Liver (tissue), 9 donors: ENCODE results near the gene GRIP2. TPM values are rescaled to one million over a fixed set of nuclear protein-coding genes. Genes with fewer than 3 reads are reported as not detected.

Source experiments
- DNase-seq: peaks from one replicate; pipeline ENCODE4 v3.0.0-alpha.2; 2017; ENCODE audit warnings: low spot score
- H3K27ac ChIP-seq, 2 donors: one replicate each; pipeline ENCODE4 v1.7.0; 2013; ENCODE audit warnings: inconsistent platforms in 2 of 2, low read length in 2 of 2, control low read depth in 1 of 2, low read depth in 1 of 2, mild to moderate bottlenecking in 1 of 2
- H3K27me3 ChIP-seq, 4 donors: one replicate each; pipeline versions ENCODE4 v1.6.1 to v1.7.0; 2013; ENCODE audit warnings: low read length in 3 of 4, inconsistent platforms in 1 of 4, mild to moderate bottlenecking in 1 of 4, moderate library complexity in 1 of 4; ENCODE audit not compliant: control insufficient read depth in 4 of 4, insufficient read depth in 4 of 4
- H3K36me3 ChIP-seq, 4 donors: one replicate each; pipeline versions ENCODE4 v1.6.1 to v1.7.0; 2013; ENCODE audit warnings: low read length in 3 of 4, mild to moderate bottlenecking in 3 of 4, low read depth in 1 of 4, moderate library complexity in 1 of 4; ENCODE audit not compliant: control insufficient read depth in 4 of 4, insufficient read depth in 3 of 4
- H3K4me1 ChIP-seq, 4 donors: one replicate each; pipeline versions ENCODE4 v1.6.1 to v1.7.0; 2013; ENCODE audit warnings: low read length in 3 of 4, mild to moderate bottlenecking in 3 of 4, moderate library complexity in 1 of 4; ENCODE audit not compliant: control insufficient read depth in 4 of 4, insufficient read depth in 4 of 4
- H3K4me3 ChIP-seq, 3 donors: one replicate each; pipeline versions ENCODE4 v1.6.1 to v1.7.0; 2013; ENCODE audit warnings: low read length in 3 of 3, control low read depth in 1 of 3, low read depth in 1 of 3, mild to moderate bottlenecking in 1 of 3
- H3K9ac ChIP-seq, 2 donors: one replicate each; pipeline ENCODE4 v1.7.0; 2013; ENCODE audit warnings: low read length in 2 of 2, mild to moderate bottlenecking in 2 of 2, moderate library complexity in 2 of 2, control low read depth in 1 of 2, low read depth in 1 of 2
- H3K9me3 ChIP-seq, 4 donors: one replicate each; pipeline versions ENCODE4 v1.6.1 to v1.7.0; 2013; ENCODE audit warnings: low read length in 3 of 4; ENCODE audit not compliant: control insufficient read depth in 4 of 4
- EGR1 ChIP-seq, 2 donors: IDR thresholded peaks; 2 replicates each; pipeline ENCODE4 v1.6.1; 2016 to 2018; ENCODE audit warnings: antibody characterized with exemption in 2 of 2, low read depth in 2 of 2
- FOXA1 ChIP-seq: IDR thresholded peaks from 2 replicates; pipeline ENCODE4 v1.6.1; 2016; ENCODE audit warnings: antibody characterized with exemption
- FOXA2 ChIP-seq: IDR thresholded peaks from 2 replicates; pipeline ENCODE4 v1.6.1; 2016; ENCODE audit warnings: antibody characterized with exemption
- GABPA ChIP-seq, 2 donors: IDR thresholded peaks in 1 of 2; conservative IDR thresholded peaks in 1 of 2; 2 replicates each; pipeline ENCODE4 v1.6.1; 2016; ENCODE audit warnings: antibody characterized with exemption in 2 of 2, mild to moderate bottlenecking in 1 of 2, moderate library complexity in 1 of 2
- HNF4A ChIP-seq, 2 donors: conservative IDR thresholded peaks; 2 replicates each; pipeline ENCODE4 v1.6.1; 2016; ENCODE audit warnings: antibody characterized with exemption in 2 of 2, mild to moderate bottlenecking in 2 of 2
- HNF4G ChIP-seq: IDR thresholded peaks from 2 replicates; pipeline ENCODE4 v1.6.1; 2016; ENCODE audit warnings: antibody characterized with exemption
- JUND ChIP-seq, 2 donors: IDR thresholded peaks; 2 replicates each; pipeline ENCODE4 v1.6.1; 2016; ENCODE audit warnings: antibody characterized with exemption in 2 of 2
- NR2F2 ChIP-seq: IDR thresholded peaks from 2 replicates; pipeline ENCODE4 v1.6.1; 2016; ENCODE audit warnings: antibody characterized with exemption
- RAD21 ChIP-seq, 2 donors: IDR thresholded peaks; 2 replicates each; pipeline ENCODE4 v1.6.1; 2016; ENCODE audit warnings: antibody characterized with exemption in 2 of 2, mild to moderate bottlenecking in 2 of 2
- RXRA ChIP-seq, 2 donors: IDR thresholded peaks; 2 replicates each; pipeline ENCODE4 v1.6.1; 2017 to 2018; ENCODE audit warnings: antibody characterized with exemption in 2 of 2, mild to moderate bottlenecking in 1 of 2
- SP1 ChIP-seq: IDR thresholded peaks from 2 replicates; pipeline ENCODE4 v1.6.1; 2018; ENCODE audit warnings: antibody characterized with exemption, mild to moderate bottlenecking
- TAF1 ChIP-seq: conservative IDR thresholded peaks from 2 replicates; pipeline ENCODE4 v1.6.1; 2016; ENCODE audit warnings: antibody characterized with exemption, mild to moderate bottlenecking
- YY1 ChIP-seq: IDR thresholded peaks from 2 replicates; pipeline ENCODE4 v1.6.1; 2016; ENCODE audit warnings: antibody characterized with exemption, mild to moderate bottlenecking
- WGBS: extraction: QIAGEN DNeasy Blood & Tissue Kit; methylation state at CpG from one replicate; pipeline ENCODE4 v1.1.7; 2013; 5-methylcytosine and 5-hydroxymethylcytosine counted together
- polyA plus RNA-seq, 2 donors: library from polyadenylated mRNA; stranded (reverse) in 1 of 2; unstranded in 1 of 2; fragments of 200-250 nt in 1 of 2; fragments of >200 nt in 1 of 2; fragmentation: Nextera tagmentation in 1 of 2; extraction: Ambion mirVana in 1 of 2; gene quantifications; one replicate each; pipeline versions ENCODE4 v1.2.1 to v1.2.3, GENCODE V29; 2013 to 2015
- total RNA-seq, 2 donors: library from RNA; depleted of rRNA; stranded (reverse); fragments of >200 nt; gene quantifications; one replicate each; pipeline ENCODE4 v1.2.3, GENCODE V29; 2014
- TF ChIP-seq, protein P1 (sequence below): IDR thresholded peaks from 2 replicates; pipeline ENCODE4 v1.6.1; 2016; ENCODE audit warnings: antibody characterized with exemption, mild to moderate bottlenecking
- TF ChIP-seq, protein P2 (sequence below): fragments of 150-350 bp; IDR thresholded peaks from 2 replicates; pipeline ENCODE4 v1.5.1; 2017; ENCODE audit warnings: improper control_type of control experiment, low read depth, low read length; ENCODE audit not compliant: missing input control
- TF ChIP-seq, protein P3 (sequence below): IDR thresholded peaks from 2 replicates; pipeline ENCODE4 v1.6.1; 2016; ENCODE audit warnings: antibody characterized with exemption
- TF ChIP-seq, protein P4 (sequence below): IDR thresholded peaks from 2 replicates; pipeline ENCODE4 v1.6.1; 2016; ENCODE audit warnings: antibody characterized with exemption
- TF ChIP-seq, protein P5 (sequence below): IDR thresholded peaks from 2 replicates; pipeline ENCODE4 v1.6.1; 2016; ENCODE audit warnings: antibody characterized with exemption
- donor health status: healthy.
- donor health status: healthy.
- donor health status: healthy.
- donor health status: healthy.
- donor health status: healthy.

The GRIP2 gene
- total and polyA plus RNA-seq, 4 donors, result 0.05 to 0.33 (median 0.09) TPM; not detected in 1

DNA sequence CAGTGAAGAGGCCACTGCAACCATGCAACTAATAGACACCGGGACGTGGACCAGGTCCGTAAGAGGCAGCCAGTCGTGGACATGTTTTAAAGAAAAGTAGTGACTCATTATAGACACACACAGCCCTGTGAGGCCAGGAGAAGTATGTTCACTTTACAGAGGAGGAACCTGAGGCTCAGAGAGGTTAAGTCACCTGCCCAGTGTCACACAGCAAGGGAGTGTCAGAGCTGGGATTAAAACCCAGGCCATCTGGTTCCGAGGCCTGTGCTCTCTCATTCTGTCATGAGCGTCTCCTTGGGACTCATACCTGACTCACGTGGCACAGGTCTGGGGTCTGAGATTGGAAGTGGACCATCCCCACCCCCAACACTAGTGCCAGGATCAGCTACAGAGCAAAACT, 28.1 kb upstream of the GRIP2 start:
- H3K4me3 ChIP-seq, result no peak overlapping the region
- H3K9me3 ChIP-seq, result no peaks in the 10 kb centered on the region
- DNase-seq, result no peak
- H3K27ac ChIP-seq, result no peak overlapping the region
- peaks cover 0 to 6% (median 0%) of the 10 kb centered on the region in 4 donors for H3K4me1 ChIP-seq
- H3K27me3 ChIP-seq, result no peaks in the 10 kb centered on the region
- H3K36me3 ChIP-seq, result no peaks in the 10 kb centered on the region
- no peak overlapping the region for H3K9ac ChIP-seq
- WGBS, result 95% methylated on average over 7 of the region's 7 CpGs
- TF ChIP-seq, protein P1, sequence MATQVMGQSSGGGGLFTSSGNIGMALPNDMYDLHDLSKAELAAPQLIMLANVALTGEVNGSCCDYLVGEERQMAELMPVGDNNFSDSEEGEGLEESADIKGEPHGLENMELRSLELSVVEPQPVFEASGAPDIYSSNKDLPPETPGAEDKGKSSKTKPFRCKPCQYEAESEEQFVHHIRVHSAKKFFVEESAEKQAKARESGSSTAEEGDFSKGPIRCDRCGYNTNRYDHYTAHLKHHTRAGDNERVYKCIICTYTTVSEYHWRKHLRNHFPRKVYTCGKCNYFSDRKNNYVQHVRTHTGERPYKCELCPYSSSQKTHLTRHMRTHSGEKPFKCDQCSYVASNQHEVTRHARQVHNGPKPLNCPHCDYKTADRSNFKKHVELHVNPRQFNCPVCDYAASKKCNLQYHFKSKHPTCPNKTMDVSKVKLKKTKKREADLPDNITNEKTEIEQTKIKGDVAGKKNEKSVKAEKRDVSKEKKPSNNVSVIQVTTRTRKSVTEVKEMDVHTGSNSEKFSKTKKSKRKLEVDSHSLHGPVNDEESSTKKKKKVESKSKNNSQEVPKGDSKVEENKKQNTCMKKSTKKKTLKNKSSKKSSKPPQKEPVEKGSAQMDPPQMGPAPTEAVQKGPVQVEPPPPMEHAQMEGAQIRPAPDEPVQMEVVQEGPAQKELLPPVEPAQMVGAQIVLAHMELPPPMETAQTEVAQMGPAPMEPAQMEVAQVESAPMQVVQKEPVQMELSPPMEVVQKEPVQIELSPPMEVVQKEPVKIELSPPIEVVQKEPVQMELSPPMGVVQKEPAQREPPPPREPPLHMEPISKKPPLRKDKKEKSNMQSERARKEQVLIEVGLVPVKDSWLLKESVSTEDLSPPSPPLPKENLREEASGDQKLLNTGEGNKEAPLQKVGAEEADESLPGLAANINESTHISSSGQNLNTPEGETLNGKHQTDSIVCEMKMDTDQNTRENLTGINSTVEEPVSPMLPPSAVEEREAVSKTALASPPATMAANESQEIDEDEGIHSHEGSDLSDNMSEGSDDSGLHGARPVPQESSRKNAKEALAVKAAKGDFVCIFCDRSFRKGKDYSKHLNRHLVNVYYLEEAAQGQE, result no peak
- no peak for TF ChIP-seq FOXA2
- TF ChIP-seq GABPA (IDR thresholded peaks at IDR 0.05 in 1 of 2, conservative IDR thresholded peaks at IDR 0.05 in 1 of 2), result no peak
- no peak for TF ChIP-seq RAD21 (IDR thresholded peaks at IDR 0.05)
- TF ChIP-seq HNF4G, result no peak
- TF ChIP-seq, protein P2, sequence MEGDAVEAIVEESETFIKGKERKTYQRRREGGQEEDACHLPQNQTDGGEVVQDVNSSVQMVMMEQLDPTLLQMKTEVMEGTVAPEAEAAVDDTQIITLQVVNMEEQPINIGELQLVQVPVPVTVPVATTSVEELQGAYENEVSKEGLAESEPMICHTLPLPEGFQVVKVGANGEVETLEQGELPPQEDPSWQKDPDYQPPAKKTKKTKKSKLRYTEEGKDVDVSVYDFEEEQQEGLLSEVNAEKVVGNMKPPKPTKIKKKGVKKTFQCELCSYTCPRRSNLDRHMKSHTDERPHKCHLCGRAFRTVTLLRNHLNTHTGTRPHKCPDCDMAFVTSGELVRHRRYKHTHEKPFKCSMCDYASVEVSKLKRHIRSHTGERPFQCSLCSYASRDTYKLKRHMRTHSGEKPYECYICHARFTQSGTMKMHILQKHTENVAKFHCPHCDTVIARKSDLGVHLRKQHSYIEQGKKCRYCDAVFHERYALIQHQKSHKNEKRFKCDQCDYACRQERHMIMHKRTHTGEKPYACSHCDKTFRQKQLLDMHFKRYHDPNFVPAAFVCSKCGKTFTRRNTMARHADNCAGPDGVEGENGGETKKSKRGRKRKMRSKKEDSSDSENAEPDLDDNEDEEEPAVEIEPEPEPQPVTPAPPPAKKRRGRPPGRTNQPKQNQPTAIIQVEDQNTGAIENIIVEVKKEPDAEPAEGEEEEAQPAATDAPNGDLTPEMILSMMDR, result no peak
- TF ChIP-seq JUND (IDR thresholded peaks at IDR 0.05), result no peak
- no peak for TF ChIP-seq TAF1
- TF ChIP-seq YY1, result no peak
- TF ChIP-seq, protein P3, sequence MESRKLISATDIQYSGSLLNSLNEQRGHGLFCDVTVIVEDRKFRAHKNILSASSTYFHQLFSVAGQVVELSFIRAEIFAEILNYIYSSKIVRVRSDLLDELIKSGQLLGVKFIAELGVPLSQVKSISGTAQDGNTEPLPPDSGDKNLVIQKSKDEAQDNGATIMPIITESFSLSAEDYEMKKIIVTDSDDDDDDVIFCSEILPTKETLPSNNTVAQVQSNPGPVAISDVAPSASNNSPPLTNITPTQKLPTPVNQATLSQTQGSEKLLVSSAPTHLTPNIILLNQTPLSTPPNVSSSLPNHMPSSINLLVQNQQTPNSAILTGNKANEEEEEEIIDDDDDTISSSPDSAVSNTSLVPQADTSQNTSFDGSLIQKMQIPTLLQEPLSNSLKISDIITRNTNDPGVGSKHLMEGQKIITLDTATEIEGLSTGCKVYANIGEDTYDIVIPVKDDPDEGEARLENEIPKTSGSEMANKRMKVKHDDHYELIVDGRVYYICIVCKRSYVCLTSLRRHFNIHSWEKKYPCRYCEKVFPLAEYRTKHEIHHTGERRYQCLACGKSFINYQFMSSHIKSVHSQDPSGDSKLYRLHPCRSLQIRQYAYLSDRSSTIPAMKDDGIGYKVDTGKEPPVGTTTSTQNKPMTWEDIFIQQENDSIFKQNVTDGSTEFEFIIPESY, result no peak
- TF ChIP-seq, protein P4, sequence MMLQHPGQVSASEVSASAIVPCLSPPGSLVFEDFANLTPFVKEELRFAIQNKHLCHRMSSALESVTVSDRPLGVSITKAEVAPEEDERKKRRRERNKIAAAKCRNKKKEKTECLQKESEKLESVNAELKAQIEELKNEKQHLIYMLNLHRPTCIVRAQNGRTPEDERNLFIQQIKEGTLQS, result no peak
- no peak for TF ChIP-seq FOXA1
- TF ChIP-seq SP1, result no peak
- no peak for TF ChIP-seq NR2F2
- TF ChIP-seq RXRA (IDR thresholded peaks at IDR 0.05), result no peak
- TF ChIP-seq, protein P5, sequence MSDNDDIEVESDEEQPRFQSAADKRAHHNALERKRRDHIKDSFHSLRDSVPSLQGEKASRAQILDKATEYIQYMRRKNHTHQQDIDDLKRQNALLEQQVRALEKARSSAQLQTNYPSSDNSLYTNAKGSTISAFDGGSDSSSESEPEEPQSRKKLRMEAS, result no peak
- no peak for TF ChIP-seq EGR1 (IDR thresholded peaks at IDR 0.05; ENCODE audit: low read depth in 2 of 2)
- TF ChIP-seq HNF4A (conservative IDR thresholded peaks at IDR 0.05), result no peak
